GM19043 (cell line): ENCODE data around the gene MFGE8.

Source experiments
- ATAC-seq: cut with Tn5 transposase; IDR thresholded peaks from one replicate; pipeline ENCODE4 v1.9.1; 2021; ENCODE audit warnings: low read depth; ENCODE audit not compliant: unreplicated experiment

The MFGE8 gene

DNA sequence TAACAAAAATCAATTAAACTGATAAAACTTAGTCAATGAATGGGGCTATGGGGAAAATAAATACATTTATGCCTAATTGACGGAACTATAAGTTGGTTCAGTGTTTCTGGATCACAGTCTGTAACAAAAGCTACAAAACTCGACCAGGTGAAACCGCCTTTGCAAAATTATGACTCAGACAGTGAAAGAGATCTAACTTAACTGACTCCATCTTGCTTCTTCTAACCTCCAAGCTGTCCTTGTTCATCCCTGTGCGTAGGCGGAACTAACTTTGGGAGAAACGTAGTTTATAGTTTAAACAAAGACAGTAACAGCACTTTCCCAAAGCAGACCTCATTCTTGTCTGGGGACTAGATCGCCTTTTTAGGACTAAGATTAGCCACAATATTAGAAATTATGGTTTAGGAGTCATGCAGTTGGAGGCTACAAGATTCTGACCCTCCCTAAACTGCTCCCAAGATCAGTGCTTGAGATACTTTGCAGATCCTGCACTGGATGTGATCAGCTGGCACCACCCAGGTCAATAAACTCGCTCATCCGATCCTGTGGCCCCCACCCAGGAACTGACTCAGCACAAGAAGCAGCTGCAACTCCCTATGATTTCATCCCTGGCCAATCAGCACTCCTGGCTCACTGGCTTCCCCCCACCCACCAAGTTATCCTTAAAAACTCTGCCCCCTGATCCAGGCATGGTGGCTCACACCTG is 7.2 kb upstream of the MFGE8 start:
- no peak for ATAC-seq

DNA sequence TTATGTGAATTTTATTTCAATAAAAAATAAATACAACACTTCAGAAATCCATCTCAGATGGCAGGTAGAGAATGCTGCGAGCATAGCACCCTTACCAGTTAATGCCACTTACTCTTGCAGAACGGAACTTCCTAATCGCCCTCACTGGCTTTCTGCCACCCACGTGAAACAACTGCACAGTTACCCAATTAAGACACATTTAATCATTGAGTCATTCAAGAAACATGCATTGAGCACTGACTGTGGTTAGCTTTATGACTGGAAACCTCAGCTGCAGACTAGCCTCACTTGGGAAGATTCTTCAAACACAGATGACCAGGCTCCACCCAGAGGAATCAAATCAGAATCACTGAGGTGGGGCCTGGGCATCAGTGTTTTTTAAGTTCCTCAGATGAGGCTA is 5.6 kb upstream of the MFGE8 start:
- no peak for ATAC-seq

GRCh38 chr15:88917760-88918159 is 4.6 kb upstream of the MFGE8 start:
- ATAC-seq: no peak

GRCh38 chr15:88915354-88915753 is 2.2 kb upstream of the MFGE8 start:
- ATAC-seq: no peak

DNA sequence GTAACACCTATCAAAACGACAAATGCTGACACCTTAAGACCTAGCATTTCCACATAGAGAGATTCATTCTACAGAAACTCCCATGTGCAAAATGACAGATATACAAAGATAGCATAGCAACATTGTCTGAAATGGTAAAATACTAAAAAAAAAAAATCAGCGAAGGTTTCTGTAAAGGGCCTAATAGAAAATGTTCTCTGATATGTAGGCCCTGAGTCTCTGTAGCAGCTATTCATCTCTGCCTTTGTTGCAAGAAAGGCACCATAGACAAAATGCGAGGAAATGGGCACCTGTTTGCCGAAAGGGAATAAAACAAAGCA is 631 bp upstream of the MFGE8 start:
- no peak for ATAC-seq

GRCh38 chr15:88912500-88912921 is 668 bp downstream of the MFGE8 start:
- ATAC-seq: no peak

- ATAC-seq: no peak
Observed at GRCh38 chr15:88911766-88912118, 1.4 kb downstream of the MFGE8 start.

- no peak for ATAC-seq
Observed at GRCh38 chr15:88909956-88910831, 3.0 kb downstream of the MFGE8 start.

DNA sequence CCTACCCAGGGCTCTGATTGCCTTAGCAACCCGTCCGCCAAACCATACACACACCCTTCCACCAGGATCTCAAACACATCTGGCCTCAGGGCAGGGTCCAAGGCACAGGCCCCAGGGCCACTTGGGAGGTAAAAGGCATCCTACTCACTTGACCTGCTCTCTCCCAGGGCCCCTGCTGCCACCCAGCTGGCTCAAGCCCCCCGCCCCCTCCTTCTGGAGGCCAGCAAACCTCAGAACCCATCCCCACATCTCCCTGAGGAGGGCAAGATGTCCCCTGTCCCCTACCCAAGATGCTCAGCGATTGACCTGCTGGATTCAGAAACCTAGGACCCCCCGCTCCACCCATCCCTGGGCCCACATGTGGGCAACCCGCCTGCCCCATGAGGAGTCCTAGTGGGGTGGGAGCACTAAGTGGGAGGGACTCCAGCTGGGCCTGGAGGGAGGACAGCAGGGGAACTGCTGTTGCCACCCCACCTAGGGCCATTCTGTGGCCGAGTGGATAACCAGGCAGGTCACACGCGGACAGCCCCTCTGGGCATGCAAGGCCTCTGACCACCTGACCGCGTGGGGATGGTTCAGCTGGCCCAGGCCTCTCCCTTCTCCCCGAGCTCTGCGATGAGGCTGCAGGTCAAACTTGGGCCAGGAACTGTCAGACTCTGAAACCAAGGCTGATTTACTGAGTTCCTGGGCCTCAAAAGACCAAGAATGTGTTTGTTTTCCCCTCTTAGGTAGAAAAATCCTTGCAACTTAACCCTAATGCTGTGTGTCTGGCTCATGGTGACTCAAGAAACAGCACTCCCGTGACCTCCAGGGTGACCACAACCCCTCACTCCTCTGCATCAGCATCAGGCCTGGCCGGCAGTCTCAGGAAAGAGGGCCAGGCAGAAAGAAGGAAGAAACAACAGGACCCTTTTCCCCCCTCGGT is 4.2 kb downstream of the MFGE8 start:
- ATAC-seq: no peak

- no peak for ATAC-seq
Observed at GRCh38 chr15:88908123-88908522, 5.1 kb downstream of the MFGE8 start.

DNA sequence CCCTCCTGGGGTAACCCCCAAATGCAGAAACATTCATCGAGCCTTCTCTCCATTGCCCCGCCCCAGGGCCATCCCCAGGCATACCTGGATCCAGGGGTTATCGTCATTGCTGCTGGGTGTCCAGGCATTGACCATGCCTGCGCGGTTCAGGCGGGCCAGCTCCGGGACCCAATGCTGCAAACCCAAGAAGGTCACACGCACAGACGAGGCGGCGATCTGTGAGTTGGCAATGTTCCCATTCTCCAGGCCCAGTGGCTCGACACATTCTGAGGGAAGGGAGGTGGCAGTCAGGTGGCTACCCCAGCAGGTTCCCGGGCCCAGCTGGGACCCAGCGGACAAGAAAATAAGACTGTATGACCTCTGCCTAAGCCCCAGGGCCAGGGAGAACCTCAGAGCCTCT is 6.1 kb downstream of the MFGE8 start:
- no peak for ATAC-seq

GRCh38 chr15:88906551-88906950 is 6.6 kb downstream of the MFGE8 start:
- no peak for ATAC-seq

DNA sequence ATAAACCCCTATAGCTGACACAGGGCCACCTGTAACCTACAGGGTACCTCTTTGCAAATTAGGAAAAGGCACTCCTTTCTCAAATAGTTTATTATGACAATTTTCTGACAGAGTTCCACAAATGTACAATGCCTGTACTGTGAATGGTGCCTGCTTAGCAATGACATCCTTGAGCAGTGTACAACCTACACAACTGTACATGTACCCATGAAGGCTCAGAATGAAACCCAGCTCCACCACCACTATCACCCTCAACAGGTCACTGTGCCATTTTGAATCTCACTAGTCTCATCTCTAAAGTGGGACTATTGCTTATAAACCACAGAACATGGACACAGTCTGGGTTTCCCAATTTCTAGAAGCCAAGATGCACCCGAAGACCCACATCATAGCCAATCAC is 7.0 kb downstream of the MFGE8 start:
- no peak for ATAC-seq

GRCh38 chr15:88905576-88905975 is 7.6 kb downstream of the MFGE8 start:
- no peak for ATAC-seq

- ATAC-seq: peak; percentile 63
Observed at GRCh38 chr15:88904624-88905327, 8.4 kb downstream of the MFGE8 start.

DNA sequence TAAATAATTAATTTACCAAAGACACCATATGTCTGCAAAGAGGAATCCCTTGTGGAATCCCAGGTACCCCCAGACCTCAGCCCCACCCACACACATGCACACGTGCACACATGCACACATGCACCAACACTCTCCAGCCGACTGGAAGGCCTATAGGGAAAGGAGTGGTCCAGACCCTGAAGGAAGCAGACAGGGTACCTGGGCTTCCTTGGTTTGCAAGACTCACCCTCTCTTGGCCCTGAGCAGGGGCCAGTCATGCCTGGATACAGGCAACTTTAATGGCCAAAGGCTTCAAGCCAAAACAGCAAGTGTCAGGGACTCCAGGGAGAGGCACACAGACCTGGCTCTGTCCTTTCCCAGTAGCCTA is 8.9 kb downstream of the MFGE8 start:
- ATAC-seq: no peak

DNA sequence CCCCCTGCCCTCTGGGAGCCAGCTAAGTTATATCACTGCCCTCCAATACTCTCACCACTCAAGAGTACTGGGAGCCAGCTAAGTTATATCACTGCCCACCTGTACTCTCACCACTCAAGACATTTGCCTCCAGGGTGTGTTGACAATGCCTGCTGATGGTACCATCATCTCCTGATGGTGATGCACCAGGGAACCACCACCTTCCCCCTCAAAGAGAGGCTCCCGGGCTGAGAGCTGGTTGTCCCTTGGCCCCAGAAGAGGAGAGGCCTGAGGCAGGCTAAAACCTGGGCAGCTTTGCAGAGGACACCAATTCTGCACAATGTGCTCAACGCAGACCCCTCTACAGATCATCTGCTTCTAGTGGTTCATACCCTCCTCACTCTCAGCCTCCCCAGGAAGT is 10.3 kb downstream of the MFGE8 start:
- no peak for ATAC-seq

DNA sequence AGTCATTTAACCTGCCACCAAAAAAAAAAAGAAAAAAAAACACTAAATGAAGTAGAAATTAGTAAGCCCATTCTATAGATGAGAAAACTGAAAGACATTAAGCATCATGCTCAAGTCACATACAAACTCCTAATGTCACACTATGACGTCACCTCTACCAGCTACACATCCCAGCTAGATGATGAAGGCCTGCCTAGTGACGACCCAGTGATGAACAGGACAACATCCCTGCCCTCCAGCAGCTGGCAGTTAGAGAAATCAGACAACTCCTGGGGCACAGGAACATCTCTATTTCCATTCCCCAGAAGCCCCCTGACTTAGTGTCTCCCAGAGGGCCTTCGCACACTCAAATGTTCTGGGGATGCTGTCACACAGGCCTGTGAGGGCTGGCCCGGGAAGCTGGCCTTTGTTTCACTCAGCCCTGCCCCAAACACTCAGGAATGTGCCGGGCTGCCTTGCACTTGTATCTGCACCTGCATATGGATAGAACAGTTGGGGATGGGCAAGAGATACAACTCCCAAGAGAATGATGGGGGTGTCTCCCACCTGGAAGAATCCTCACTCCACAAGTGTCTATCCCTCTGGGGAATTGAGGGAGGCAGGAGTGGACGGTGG is 10.9 kb downstream of the MFGE8 start:
- no peak for ATAC-seq

GRCh38 chr15:88901508-88902220 is 11.5 kb downstream of the MFGE8 start:
- no peak for ATAC-seq

GRCh38 chr15:88900982-88901418 is 12.2 kb downstream of the MFGE8 start:
- no peak for ATAC-seq
